Progenitor cell of endocrine pancreas (in vitro differentiated cells): ENCODE data around the gene DLGAP1. TPM values are rescaled to one million over a fixed set of nuclear protein-coding genes. Genes with fewer than 3 reads are reported as not detected.

Experiments used
- DNase-seq: peaks from one replicate; pipeline ENCODE4 v3.0.0; 2021; ENCODE audit warnings: low spot score; ENCODE audit not compliant: unreplicated experiment
- H3K27ac Mint-ChIP-seq: 2 replicates; pipeline ENCODE4 v1.8.0; 2021; ENCODE audit warnings: mild to moderate bottlenecking, moderate library complexity, mixed read lengths
- H3K27me3 Mint-ChIP-seq: 2 replicates; pipeline ENCODE4 v1.8.0; 2021; ENCODE audit warnings: mixed read lengths
- H3K36me3 Mint-ChIP-seq: 2 replicates; pipeline ENCODE4 v1.8.0; 2022; ENCODE audit warnings: mixed read lengths; ENCODE audit not compliant: insufficient read depth
- H3K4me1 Mint-ChIP-seq: 2 replicates; pipeline ENCODE4 v1.8.0; 2021; ENCODE audit warnings: low read depth, mixed read lengths
- H3K4me3 Mint-ChIP-seq: 2 replicates; pipeline ENCODE4 v1.8.0; 2021; ENCODE audit warnings: low read depth, mild to moderate bottlenecking, moderate library complexity, mixed read lengths
- H3K9me3 Mint-ChIP-seq: 2 replicates; pipeline ENCODE4 v1.8.0; 2021; ENCODE audit warnings: low read depth, mixed read lengths
- total RNA-seq: library from RNA; stranded (reverse); gene quantifications from 2 replicates; pipeline ENCODE4 v1.2.1, GENCODE V29; 2021
- TF ChIP-seq, protein P1 (sequence below): fragments of 200-600 bp; sonication (generic); IDR thresholded peaks from one replicate; pipeline ENCODE4 v1.5.0; 2021; ENCODE audit warnings: antibody characterized with exemption, mild to moderate bottlenecking; ENCODE audit not compliant: unreplicated experiment

Gene DLGAP1
- total RNA-seq, 1 donor from 2014 or later = 16.7 TPM

DNA sequence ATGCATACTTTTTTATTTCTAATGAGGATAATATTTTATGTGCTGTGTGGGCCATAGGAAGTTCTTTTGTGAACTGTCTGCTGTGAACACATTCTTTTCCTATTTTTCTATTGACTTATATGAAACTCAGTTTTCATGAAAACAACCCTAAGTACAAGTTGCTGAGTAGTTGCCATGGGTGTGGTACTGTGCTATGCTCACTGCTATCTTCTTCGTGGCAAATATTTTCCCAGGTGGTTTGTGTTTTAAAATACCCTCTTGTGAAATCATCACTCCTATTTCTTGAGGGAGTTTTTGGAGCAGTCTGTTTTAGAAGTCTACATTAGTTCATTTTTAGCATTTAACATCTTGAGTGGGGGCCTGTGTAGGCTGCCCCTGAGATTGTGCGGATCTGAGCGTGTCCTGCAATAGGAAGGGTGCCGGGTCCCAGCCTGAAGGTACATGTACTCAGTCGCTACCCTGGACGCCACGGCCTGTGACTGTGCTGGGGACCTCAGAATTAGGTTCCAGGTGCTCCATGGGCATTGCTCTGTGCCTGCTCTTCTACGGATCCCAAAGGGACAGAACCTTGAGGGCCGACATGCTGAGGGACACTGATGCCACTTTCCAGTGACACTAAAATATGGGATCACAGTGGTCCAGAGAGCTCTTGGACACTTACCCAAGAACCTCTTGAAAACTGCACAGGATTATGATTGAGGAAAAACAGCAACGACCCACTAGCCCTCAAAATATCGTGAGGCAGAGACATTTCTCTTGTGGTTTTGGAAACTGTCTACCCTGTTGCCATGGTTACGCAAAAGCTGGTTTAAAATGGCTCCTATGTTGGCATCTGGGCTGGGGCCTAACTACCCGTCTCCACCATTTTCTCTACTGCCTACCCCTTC is 524.7 kb downstream of the DLGAP1 start:
- no peaks in the 10 kb centered on the region for H3K9me3 Mint-ChIP-seq

DNA sequence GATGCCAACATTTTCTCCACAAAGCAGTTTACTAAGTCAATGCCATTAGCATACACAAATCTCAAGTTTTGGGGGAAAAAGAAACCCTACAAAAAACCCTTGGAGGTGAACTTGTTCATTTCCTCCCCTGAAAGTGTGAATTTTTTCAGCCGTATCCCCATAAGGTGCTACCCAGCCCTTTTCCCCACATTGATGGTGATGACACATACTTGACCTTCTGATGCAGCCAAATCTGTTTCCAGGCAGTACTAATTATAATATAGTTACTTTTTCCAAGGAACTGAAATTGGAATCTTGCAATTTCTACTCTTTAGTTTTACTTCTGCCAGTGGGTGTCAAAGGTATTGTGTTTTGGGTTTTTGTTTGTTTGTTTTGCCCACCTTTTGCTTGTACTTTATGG is 530.7 kb downstream of the DLGAP1 start:
- DNase-seq = no peak
- Mint-ChIP-seq H3K36me3 (no peaks in the 10 kb centered on the region), H3K4me1 (peaks cover 5% of the 10 kb centered on the region), H3K27me3 (no peaks in the 10 kb centered on the region), H3K9me3 (no peaks in the 10 kb centered on the region), H3K4me3 (no peak overlapping the region), H3K27ac (no peak overlapping the region)
- TF ChIP-seq, protein P1, sequence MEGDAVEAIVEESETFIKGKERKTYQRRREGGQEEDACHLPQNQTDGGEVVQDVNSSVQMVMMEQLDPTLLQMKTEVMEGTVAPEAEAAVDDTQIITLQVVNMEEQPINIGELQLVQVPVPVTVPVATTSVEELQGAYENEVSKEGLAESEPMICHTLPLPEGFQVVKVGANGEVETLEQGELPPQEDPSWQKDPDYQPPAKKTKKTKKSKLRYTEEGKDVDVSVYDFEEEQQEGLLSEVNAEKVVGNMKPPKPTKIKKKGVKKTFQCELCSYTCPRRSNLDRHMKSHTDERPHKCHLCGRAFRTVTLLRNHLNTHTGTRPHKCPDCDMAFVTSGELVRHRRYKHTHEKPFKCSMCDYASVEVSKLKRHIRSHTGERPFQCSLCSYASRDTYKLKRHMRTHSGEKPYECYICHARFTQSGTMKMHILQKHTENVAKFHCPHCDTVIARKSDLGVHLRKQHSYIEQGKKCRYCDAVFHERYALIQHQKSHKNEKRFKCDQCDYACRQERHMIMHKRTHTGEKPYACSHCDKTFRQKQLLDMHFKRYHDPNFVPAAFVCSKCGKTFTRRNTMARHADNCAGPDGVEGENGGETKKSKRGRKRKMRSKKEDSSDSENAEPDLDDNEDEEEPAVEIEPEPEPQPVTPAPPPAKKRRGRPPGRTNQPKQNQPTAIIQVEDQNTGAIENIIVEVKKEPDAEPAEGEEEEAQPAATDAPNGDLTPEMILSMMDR = no peak

More for the DNA sequence above, 524.7 kb downstream of the DLGAP1 start:
- Mint-ChIP-seq H3K27ac (no peak overlapping the region), H3K36me3 (no peaks in the 10 kb centered on the region), H3K27me3 (no peaks in the 10 kb centered on the region), H3K4me1 (no peaks in the 10 kb centered on the region), H3K4me3 (no peak overlapping the region)
- DNase-seq = no peak
- TF ChIP-seq, protein P1 = no peak

DNA sequence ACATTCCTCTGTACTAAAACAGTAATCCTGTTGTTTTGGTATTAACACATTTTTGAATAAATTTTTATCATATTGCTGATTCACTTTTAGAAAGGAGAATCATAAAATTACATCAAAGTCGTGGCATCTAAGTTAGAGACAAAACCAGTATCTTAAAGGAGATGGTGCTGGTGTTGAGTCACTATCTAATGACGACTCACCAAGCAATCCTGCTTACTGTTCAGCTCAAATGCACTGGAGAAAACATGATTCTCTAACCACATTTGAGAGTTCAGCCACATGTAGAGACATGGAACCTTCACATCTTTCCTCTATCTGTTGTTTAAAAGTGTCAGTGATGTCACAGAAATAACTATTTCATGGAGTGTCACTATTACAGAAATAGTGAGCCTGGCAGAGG is 531.4 kb downstream of the DLGAP1 start:
- H3K4me3 Mint-ChIP-seq = no peak overlapping the region
- no peak for DNase-seq
- no peaks in the 10 kb centered on the region for H3K36me3 Mint-ChIP-seq
- TF ChIP-seq, protein P1 = no peak
- no peaks in the 10 kb centered on the region for H3K27me3 Mint-ChIP-seq
- no peaks in the 10 kb centered on the region for H3K9me3 Mint-ChIP-seq
- H3K4me1 Mint-ChIP-seq = peaks cover 6% of the 10 kb centered on the region
- H3K27ac Mint-ChIP-seq = no peak overlapping the region

DNA sequence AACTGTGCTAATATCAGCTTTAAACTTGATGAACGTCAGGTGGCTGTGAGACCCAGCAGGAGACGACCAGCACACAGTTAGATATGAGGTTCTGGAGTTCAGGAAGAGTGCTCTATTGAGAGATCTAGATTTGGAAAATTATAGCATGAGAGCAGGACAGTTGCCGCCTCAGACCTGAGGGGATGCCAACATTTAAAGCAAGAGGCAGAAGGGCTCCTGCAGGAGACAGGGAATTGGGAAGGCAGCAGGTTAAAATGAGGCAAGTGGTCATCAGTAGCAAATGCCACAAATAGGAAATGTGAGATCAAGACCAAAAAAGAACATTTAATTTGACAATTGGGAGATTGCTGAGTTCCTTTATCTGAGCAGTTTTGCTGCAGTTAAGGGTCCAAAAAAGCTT is 533.3 kb downstream of the DLGAP1 start:
- TF ChIP-seq, protein P1 = no peak

DNA sequence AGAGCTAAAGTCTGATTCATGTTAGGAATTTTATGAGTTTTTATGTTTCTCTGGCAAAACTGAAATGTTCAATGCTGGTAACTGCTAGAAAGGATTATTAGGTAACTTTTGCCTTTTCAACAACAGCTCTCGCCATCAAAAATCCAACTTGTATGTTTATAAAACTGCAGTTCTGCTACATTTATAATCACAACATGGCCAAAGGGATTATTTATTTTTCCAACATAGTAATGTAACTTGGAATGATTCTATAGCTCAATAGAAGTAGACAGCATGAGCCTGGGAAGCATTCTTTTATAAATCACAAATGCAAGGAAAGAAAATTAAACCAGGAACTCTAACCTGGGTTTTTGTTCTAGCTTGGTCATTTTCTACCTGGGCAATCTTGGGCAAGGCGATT is 534.3 kb downstream of the DLGAP1 start:
- TF ChIP-seq, protein P1 = no peak
- H3K4me1 Mint-ChIP-seq = peaks cover 6% of the 10 kb centered on the region
- H3K36me3 Mint-ChIP-seq = no peaks in the 10 kb centered on the region
- no peaks in the 10 kb centered on the region for H3K9me3 Mint-ChIP-seq
- H3K27me3 Mint-ChIP-seq = no peaks in the 10 kb centered on the region
- no peak overlapping the region for H3K27ac Mint-ChIP-seq
- DNase-seq = no peak
- no peak overlapping the region for H3K4me3 Mint-ChIP-seq

More for the DNA sequence above, 533.3 kb downstream of the DLGAP1 start:
- peaks cover 6% of the 10 kb centered on the region for H3K4me1 Mint-ChIP-seq
- no peak overlapping the region for H3K4me3 Mint-ChIP-seq
- H3K9me3 Mint-ChIP-seq = no peaks in the 10 kb centered on the region
- H3K36me3 Mint-ChIP-seq = no peaks in the 10 kb centered on the region
- H3K27ac Mint-ChIP-seq = no peak overlapping the region
- H3K27me3 Mint-ChIP-seq = no peaks in the 10 kb centered on the region
- no peak for DNase-seq
